Dendritic cell treated with granulocyte-macrophage colony-stimulating factor and Interleukin-4, amounts not matched to agents 40 ng/mL and 50 ng/mL, for 4 days (primary cell): ENCODE measurements around the gene PTPN2.
"Not testable (repeated sequence)": the region's sequence is repeated elsewhere in the genome, so short reads cannot be mapped to it uniquely, and the experiment has no call there.

Experiments used
- H3K27ac Mint-ChIP-seq: one replicate; pipeline ENCODE4 v1.8.0; 2022; ENCODE audit warnings: mild to moderate bottlenecking, mixed read lengths
- H3K27me3 Mint-ChIP-seq: one replicate; pipeline ENCODE4 v1.8.0; 2022; ENCODE audit warnings: mild to moderate bottlenecking, mixed read lengths
- H3K36me3 Mint-ChIP-seq: one replicate; pipeline ENCODE4 v1.8.0; 2022; ENCODE audit warnings: low read depth, mixed read lengths
- H3K4me1 Mint-ChIP-seq: one replicate; pipeline ENCODE4 v1.8.0; 2022; ENCODE audit warnings: low read depth, mixed read lengths
- H3K4me3 Mint-ChIP-seq: one replicate; pipeline ENCODE4 v1.8.0; 2022; ENCODE audit warnings: mild to moderate bottlenecking, moderate library complexity, mixed read lengths
- H3K9me3 Mint-ChIP-seq: one replicate; pipeline ENCODE4 v1.8.0; 2022; ENCODE audit warnings: mixed read lengths
- intact Hi-C: fragments of 100-400 bp; cut with micrococcal nuclease; formaldehyde crosslinking; loops from one replicate; pipeline ENCODE4 v1.15.0; 2022

The PTPN2 gene

GRCh38 chr18:12755606-12756005, 128.4 kb downstream of the PTPN2 start:
- H3K27ac Mint-ChIP-seq, H3K36me3 Mint-ChIP-seq, H3K27me3 Mint-ChIP-seq, H3K4me3 Mint-ChIP-seq, H3K9me3 Mint-ChIP-seq, H3K4me1 Mint-ChIP-seq, intact Hi-C loops: not testable (repeated sequence)

GRCh38 chr18:12754511-12754910, 129.5 kb downstream of the PTPN2 start:
- H3K27me3 Mint-ChIP-seq: no peaks in the 10 kb centered on the region
- no peak overlapping the region for H3K4me3 Mint-ChIP-seq
- intact Hi-C loops: no loop called here
- no peaks in the 10 kb centered on the region for H3K4me1 Mint-ChIP-seq
- H3K9me3 Mint-ChIP-seq: no peaks in the 10 kb centered on the region
- no peaks in the 10 kb centered on the region for H3K36me3 Mint-ChIP-seq
- no peak overlapping the region for H3K27ac Mint-ChIP-seq

GRCh38 chr18:12751891-12752290, 132.1 kb downstream of the PTPN2 start:
- peaks cover 5% of the 10 kb centered on the region for H3K4me1 Mint-ChIP-seq
- intact Hi-C loops: no loop called here
- H3K36me3 Mint-ChIP-seq: no peaks in the 10 kb centered on the region
- H3K4me3 Mint-ChIP-seq: no peak overlapping the region
- peaks cover 1% of the 10 kb centered on the region for H3K27me3 Mint-ChIP-seq
- H3K27ac Mint-ChIP-seq: no peak overlapping the region
- no peaks in the 10 kb centered on the region for H3K9me3 Mint-ChIP-seq

DNA sequence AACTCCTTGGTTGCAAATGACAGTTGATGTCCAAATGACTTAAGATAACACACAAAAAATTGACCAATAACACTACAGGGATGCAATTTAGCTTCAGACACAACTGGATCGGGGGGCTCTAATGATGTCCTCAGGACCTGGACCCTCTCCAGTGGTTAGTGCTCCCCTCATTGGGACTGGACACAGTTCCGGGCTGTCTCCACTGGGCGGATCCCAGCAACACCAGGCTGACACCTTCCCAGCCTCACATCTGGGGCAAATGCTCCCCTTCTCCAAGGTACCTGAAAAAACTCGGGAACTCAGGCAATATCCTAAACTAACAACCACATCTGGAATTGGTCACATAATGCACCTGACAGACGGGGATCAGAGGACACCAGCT, 132.5 kb downstream of the PTPN2 start:
- peaks cover 1% of the 10 kb centered on the region for H3K27me3 Mint-ChIP-seq
- no peak overlapping the region for H3K4me3 Mint-ChIP-seq
- intact Hi-C loops: no loop called here
- no peak overlapping the region for H3K27ac Mint-ChIP-seq
- H3K36me3 Mint-ChIP-seq: no peaks in the 10 kb centered on the region
- H3K4me1 Mint-ChIP-seq: peaks cover 5% of the 10 kb centered on the region
- H3K9me3 Mint-ChIP-seq: no peaks in the 10 kb centered on the region

GRCh38 chr18:12750715-12751502, 133.1 kb downstream of the PTPN2 start:
- intact Hi-C loops: no loop called here
- no peak overlapping the region for H3K27ac Mint-ChIP-seq
- H3K9me3 Mint-ChIP-seq: no peaks in the 10 kb centered on the region
- H3K27me3 Mint-ChIP-seq: peaks cover 1% of the 10 kb centered on the region
- H3K4me3 Mint-ChIP-seq: no peak overlapping the region
- H3K4me1 Mint-ChIP-seq: peaks cover 5% of the 10 kb centered on the region
- H3K36me3 Mint-ChIP-seq: no peaks in the 10 kb centered on the region

- H3K27me3 Mint-ChIP-seq: peaks cover 1% of the 10 kb centered on the region
- H3K36me3 Mint-ChIP-seq: no peaks in the 10 kb centered on the region
- H3K27ac Mint-ChIP-seq: no peak overlapping the region
- intact Hi-C loops: no loop called here
- no peaks in the 10 kb centered on the region for H3K9me3 Mint-ChIP-seq
- H3K4me1 Mint-ChIP-seq: peaks cover 5% of the 10 kb centered on the region
- H3K4me3 Mint-ChIP-seq: no peak overlapping the region
Measured at GRCh38 chr18:12750076-12750714, 133.8 kb downstream of the PTPN2 start.

DNA sequence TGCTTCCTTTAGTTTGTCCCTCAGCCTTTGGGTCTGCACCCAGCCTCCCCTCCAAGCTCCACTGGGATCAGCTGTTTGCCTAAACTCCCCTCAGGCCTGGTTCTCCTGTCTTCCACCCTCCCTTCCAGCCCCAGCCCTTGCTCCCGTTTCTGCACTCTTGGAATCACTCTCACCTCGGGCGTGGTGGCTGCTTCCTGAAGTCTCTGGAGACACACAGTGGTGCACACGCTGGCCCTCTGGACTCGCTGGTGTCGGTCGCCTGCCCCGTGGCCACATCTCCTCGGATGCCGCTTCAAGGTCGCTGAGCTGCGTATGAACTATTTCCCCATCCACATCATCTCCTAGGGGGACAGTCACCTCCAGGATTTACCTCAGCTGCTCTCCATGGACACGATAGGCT, 134.9 kb downstream of the PTPN2 start:
- no peaks in the 10 kb centered on the region for H3K9me3 Mint-ChIP-seq

DNA sequence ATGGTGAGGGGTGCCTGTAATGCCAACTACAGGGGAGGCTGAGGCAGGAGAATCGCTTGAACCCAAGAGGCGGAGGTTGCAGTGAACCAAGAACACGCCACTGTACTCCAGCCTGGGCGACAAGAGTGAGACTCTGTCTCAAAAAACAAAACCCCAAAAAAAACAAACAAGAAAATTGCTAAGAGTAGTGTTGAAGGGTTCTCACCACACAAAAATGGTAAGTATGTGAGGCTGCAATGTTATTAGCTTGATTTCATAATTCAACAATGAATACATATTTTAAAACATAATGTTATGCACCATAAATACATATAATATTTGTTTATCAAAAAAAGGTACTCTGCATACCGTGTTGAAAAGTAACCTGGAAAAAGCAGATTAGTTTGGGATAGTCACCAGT, 135.4 kb downstream of the PTPN2 start:
- Mint-ChIP-seq H3K27me3 (peaks cover 1% of the 10 kb centered on the region), H3K9me3 (no peaks in the 10 kb centered on the region), H3K4me1 (peaks cover 5% of the 10 kb centered on the region), H3K27ac (no peak overlapping the region), H3K4me3 (no peak overlapping the region), H3K36me3 (no peaks in the 10 kb centered on the region)
- intact Hi-C loops: no loop called here

More for the DNA sequence above, 134.9 kb downstream of the PTPN2 start:
- no peak overlapping the region for H3K4me3 Mint-ChIP-seq
- peaks cover 1% of the 10 kb centered on the region for H3K27me3 Mint-ChIP-seq
- peaks cover 5% of the 10 kb centered on the region for H3K4me1 Mint-ChIP-seq
- H3K36me3 Mint-ChIP-seq: no peaks in the 10 kb centered on the region
- intact Hi-C loops: no loop called here
- no peak overlapping the region for H3K27ac Mint-ChIP-seq

- no peak overlapping the region for H3K27ac Mint-ChIP-seq
- H3K9me3 Mint-ChIP-seq: no peaks in the 10 kb centered on the region
- H3K4me3 Mint-ChIP-seq: no peak overlapping the region
- H3K27me3 Mint-ChIP-seq: peaks cover 1% of the 10 kb centered on the region
- no peaks in the 10 kb centered on the region for H3K36me3 Mint-ChIP-seq
- peaks cover 5% of the 10 kb centered on the region for H3K4me1 Mint-ChIP-seq
- intact Hi-C loops: no loop called here
Measured at GRCh38 chr18:12747530-12748315, 136.3 kb downstream of the PTPN2 start.

- H3K27ac Mint-ChIP-seq: no peak overlapping the region
- H3K36me3 Mint-ChIP-seq: no peaks in the 10 kb centered on the region
- no peak overlapping the region for H3K4me3 Mint-ChIP-seq
- intact Hi-C loops: no loop called here
- peaks cover 5% of the 10 kb centered on the region for H3K4me1 Mint-ChIP-seq
- peaks cover 1% of the 10 kb centered on the region for H3K27me3 Mint-ChIP-seq
- H3K9me3 Mint-ChIP-seq: no peaks in the 10 kb centered on the region
Measured at GRCh38 chr18:12745095-12745795, 138.8 kb downstream of the PTPN2 start.

- H3K27me3 Mint-ChIP-seq: peaks cover under 1% of the 10 kb centered on the region
- H3K27ac Mint-ChIP-seq: no peak overlapping the region
- H3K4me3 Mint-ChIP-seq: no peak overlapping the region
- no peaks in the 10 kb centered on the region for H3K9me3 Mint-ChIP-seq
- H3K36me3 Mint-ChIP-seq: no peaks in the 10 kb centered on the region
- intact Hi-C loops: loop anchor here (1.0 kb wide), 2 partner anchors 149 to 190 kb away; no protein-coding TSS in a partner anchor
- peaks cover 5% of the 10 kb centered on the region for H3K4me1 Mint-ChIP-seq
Measured at GRCh38 chr18:12744103-12744502, 139.9 kb downstream of the PTPN2 start.

DNA sequence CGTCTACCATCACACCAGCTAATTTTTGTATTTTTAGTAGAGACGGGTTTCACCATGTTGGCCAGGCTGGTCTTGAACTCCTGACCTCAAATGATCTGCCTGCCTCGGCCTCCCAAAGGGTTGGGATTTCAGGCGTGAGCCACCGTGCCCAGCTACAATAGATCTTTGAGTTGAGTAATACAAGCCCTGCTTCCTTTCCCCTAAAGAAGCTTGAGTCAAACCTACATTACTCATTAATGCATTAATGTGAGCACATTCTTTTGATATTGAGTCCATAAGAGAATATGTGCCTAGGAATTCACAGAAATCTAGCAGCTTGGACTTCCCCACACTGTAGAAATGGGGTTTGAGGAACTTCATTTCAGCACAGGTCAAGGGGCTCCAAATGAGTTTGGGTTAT, 141.6 kb downstream of the PTPN2 start:
- no peak overlapping the region for H3K4me3 Mint-ChIP-seq
- intact Hi-C loops: no loop called here

More for the DNA sequence above, 141.6 kb downstream of the PTPN2 start:
- H3K27ac Mint-ChIP-seq: no peak overlapping the region
- no peaks in the 10 kb centered on the region for H3K9me3 Mint-ChIP-seq
- H3K27me3 Mint-ChIP-seq: no peaks in the 10 kb centered on the region
- no peaks in the 10 kb centered on the region for H3K36me3 Mint-ChIP-seq
- H3K4me1 Mint-ChIP-seq: no peaks in the 10 kb centered on the region
